ENCODE results near the gene TELO2. TPM values are rescaled to one million over a fixed set of nuclear protein-coding genes. Genes with fewer than 3 reads are reported as not detected.

The TELO2 gene
- polyA plus RNA-seq, 5 donors: 18.0 to 51.4 (median 35.5) TPM

- DNase-seq: no peak
These were observed 19.6 kb downstream of the TELO2 start for GRCh38 chr16:1512774-1513173.

- no peak for DNase-seq
These were observed 21.3 kb downstream of the TELO2 start for GRCh38 chr16:1514507-1514906.

GRCh38 chr16:1518626-1519135 is 25.5 kb downstream of the TELO2 start:
- DNase-seq: no peak

- DNase-seq: no peak
These were observed 26.7 kb downstream of the TELO2 start for GRCh38 chr16:1519831-1520230.

GRCh38 chr16:1520461-1520860 is 27.3 kb downstream of the TELO2 start:
- DNase-seq: no peak

GRCh38 chr16:1523581-1524245 is 30.6 kb downstream of the TELO2 start:
- DNase-seq: no peak

GRCh38 chr16:1524366-1524765 is 31.2 kb downstream of the TELO2 start:
- no peak for DNase-seq

GRCh38 chr16:1525871-1526607 is 32.9 kb downstream of the TELO2 start:
- DNase-seq: no peak

- DNase-seq: no peak
These were observed 33.7 kb downstream of the TELO2 start for GRCh38 chr16:1526608-1527555.

GRCh38 chr16:1527836-1528811 is 35.0 kb downstream of the TELO2 start:
- DNase-seq: no peak

GRCh38 chr16:1528921-1529537 is 35.9 kb downstream of the TELO2 start:
- no peak for DNase-seq

- DNase-seq: no peak
These were observed 37.3 kb downstream of the TELO2 start for GRCh38 chr16:1530349-1530882.

GRCh38 chr16:1530883-1531637 is 37.9 kb downstream of the TELO2 start:
- no peak for DNase-seq

GRCh38 chr16:1531638-1531910 is 38.4 kb downstream of the TELO2 start:
- DNase-seq: no peak

GRCh38 chr16:1532081-1532760 is 39.1 kb downstream of the TELO2 start:
- no peak for DNase-seq

- DNase-seq: no peak
These were observed 39.6 kb downstream of the TELO2 start for GRCh38 chr16:1532771-1533170.

- DNase-seq: peak; percentile 59 to 68
These were observed 40.3 kb downstream of the TELO2 start, which contains the start of gene TMEM204 for GRCh38 chr16:1533443-1533951. Gene TMEM204 (plus strand): TSS chr16:1533666. CDS start chr16:1534276, 610 bp downstream.
